CD8-positive, alpha-beta memory T cell (primary cell): Measurements from ENCODE around the gene SCARB1. TPM values are rescaled to one million over a fixed set of nuclear protein-coding genes. Genes with fewer than 3 reads are reported as not detected.
A peak's percentile ranks its signal among the peaks of the same experiment; 100 is the strongest.

Experiments used
- CTCF ChIA-PET: fragments of 350-600 bp; sonication (Branson Sonifier 250); formaldehyde crosslinking; loops from one replicate; lab custom pipeline; 2021; ENCODE audit warnings: antibody characterized with exemption; lab: Charles Lee
- POLR2A ChIA-PET: fragments of 350-600 bp; sonication (Branson Sonifier 250); formaldehyde crosslinking; loops from one replicate; lab custom pipeline; 2021; ENCODE audit warnings: antibody characterized with exemption; lab: Charles Lee
- DNase-seq, 5 donors: peaks; one replicate each; pipeline versions ENCODE4 v3.0.0 to v3.0.0-alpha.2; 2020 to 2022; ENCODE audit warnings: mixed read lengths in 1 of 5
- H3K27ac ChIP-seq: one replicate; pipeline ENCODE4 v1.7.0; 2013; ENCODE audit warnings: low read depth, mild to moderate bottlenecking, low read length, moderate library complexity
- H3K27me3 ChIP-seq: 2 replicates; pipeline ENCODE4 v1.7.0; 2013; ENCODE audit warnings: low read length, mild to moderate bottlenecking; ENCODE audit not compliant: insufficient read depth, poor library complexity, severe bottlenecking
- H3K36me3 ChIP-seq: 2 replicates; pipeline ENCODE4 v1.7.0; 2013; ENCODE audit warnings: mild to moderate bottlenecking, low read length, moderate library complexity; ENCODE audit not compliant: insufficient read depth
- H3K4me1 ChIP-seq: 2 replicates; pipeline ENCODE4 v1.7.0; 2013; ENCODE audit warnings: mild to moderate bottlenecking, low read length, moderate library complexity; ENCODE audit not compliant: insufficient read depth
- H3K4me3 ChIP-seq: 2 replicates; pipeline ENCODE4 v1.7.0; 2013; ENCODE audit warnings: mild to moderate bottlenecking, low read length
- H3K9me3 ChIP-seq: 2 replicates; pipeline ENCODE4 v1.7.0; 2013; ENCODE audit warnings: mild to moderate bottlenecking, low read length
- H3K27ac Mint-ChIP-seq, 8 donors: one replicate each; pipeline ENCODE4 v1.8.0; 2020 to 2021; ENCODE audit warnings: mixed read lengths in 8 of 8, mild to moderate bottlenecking in 6 of 8, inconsistent platforms in 3 of 8, moderate library complexity in 3 of 8
- H3K27me3 Mint-ChIP-seq, 2 donors: one replicate each; pipeline ENCODE4 v1.8.0; 2020 to 2021; ENCODE audit warnings: mixed read lengths in 2 of 2, mild to moderate bottlenecking in 1 of 2, moderate library complexity in 1 of 2
- H3K36me3 Mint-ChIP-seq, 3 donors: one replicate each; pipeline ENCODE4 v1.8.0; 2020 to 2021; ENCODE audit warnings: mixed read lengths in 3 of 3, inconsistent platforms in 1 of 3, mild to moderate bottlenecking in 1 of 3
- H3K4me1 Mint-ChIP-seq, 3 donors: one replicate each; pipeline ENCODE4 v1.8.0; 2020 to 2021; ENCODE audit warnings: mixed read lengths in 3 of 3, inconsistent platforms in 1 of 3, mild to moderate bottlenecking in 1 of 3
- H3K4me3 Mint-ChIP-seq, 7 donors: one replicate each; pipeline ENCODE4 v1.8.0; 2020 to 2021; ENCODE audit warnings: mixed read lengths in 7 of 7, mild to moderate bottlenecking in 6 of 7, moderate library complexity in 4 of 7, inconsistent platforms in 2 of 7
- H3K9me3 Mint-ChIP-seq, 5 donors: one replicate each; pipeline ENCODE4 v1.8.0; 2020 to 2022; ENCODE audit warnings: mixed read lengths in 5 of 5, mild to moderate bottlenecking in 3 of 5, moderate library complexity in 2 of 5, inconsistent platforms in 1 of 5
- polyA plus RNA-seq: library from polyadenylated mRNA; unstranded; fragments of 300-500 nt; fragmentation: Illumina TruSeq; gene quantifications from one replicate; pipeline ENCODE4 v1.2.3, GENCODE V29; 2021
- total RNA-seq, 2 experiments: library from RNA; stranded (reverse); gene quantifications; one replicate each; pipeline ENCODE4 v1.2.3, GENCODE V29; 2021

SCARB1 gene
- total and polyA plus RNA-seq, 3 experiments from 2014 or later = 3.6 to 21.6 (median 20.4) TPM

DNA sequence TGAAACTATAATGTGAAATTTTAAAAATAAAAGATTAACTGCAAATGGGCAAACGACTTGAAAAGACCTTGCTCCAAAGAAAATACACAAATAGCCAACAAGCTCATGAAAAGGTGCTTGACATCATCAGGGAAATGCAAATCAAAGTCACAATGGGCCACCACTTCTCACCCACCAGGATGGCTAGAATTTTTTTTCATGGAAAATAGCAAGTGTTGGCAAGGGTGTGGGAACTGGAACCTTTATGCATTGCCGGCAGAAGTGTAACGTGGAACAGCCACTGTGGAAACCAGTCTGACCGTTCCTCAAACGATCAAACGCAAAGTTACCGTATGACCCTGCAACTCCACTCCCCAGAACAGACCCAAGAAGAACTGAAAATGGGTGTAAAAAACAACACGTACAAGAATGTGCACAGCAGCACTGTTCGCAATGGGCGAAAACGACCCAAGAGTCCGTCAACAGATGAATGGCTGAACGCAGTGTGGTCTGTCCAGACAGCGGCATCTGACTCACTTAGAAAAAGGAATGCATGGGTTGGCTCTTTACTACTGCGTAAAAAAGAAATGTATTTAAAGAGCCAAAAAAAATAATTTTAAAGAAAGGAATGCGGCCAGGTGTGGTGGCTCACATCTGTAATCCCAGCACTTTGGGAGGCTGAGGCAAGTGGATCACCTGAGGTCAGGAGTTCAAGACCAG is 40.2 kb downstream of the SCARB1 start:
- H3K36me3 Mint-ChIP-seq = no peaks in the 10 kb centered on the region

GRCh38 chr12:124822218-124822617 is 41.4 kb downstream of the SCARB1 start:
- no peaks in the 10 kb centered on the region for H3K27me3 ChIP-seq
- H3K27ac ChIP-seq = no peak overlapping the region
- no peaks in the 10 kb centered on the region for H3K36me3 ChIP-seq
- no peak overlapping the region for H3K4me3 Mint-ChIP-seq
- POLR2A ChIA-PET = no interaction called here
- DNase-seq = no peak
- no peaks in the 10 kb centered on the region for H3K9me3 ChIP-seq
- no peaks in the 10 kb centered on the region for H3K27me3 Mint-ChIP-seq
- H3K4me1 Mint-ChIP-seq = no peaks in the 10 kb centered on the region
- no peak overlapping the region for H3K4me3 ChIP-seq
- no peak overlapping the region for H3K27ac Mint-ChIP-seq
- H3K36me3 Mint-ChIP-seq = no peaks in the 10 kb centered on the region
- CTCF ChIA-PET = no interaction called here
- no peaks in the 10 kb centered on the region for H3K4me1 ChIP-seq
- H3K9me3 Mint-ChIP-seq = no peaks in the 10 kb centered on the region

More for the DNA sequence above, 40.2 kb downstream of the SCARB1 start:
- Mint-ChIP-seq H3K27ac (no peak overlapping the region), H3K4me1 (no peaks in the 10 kb centered on the region), H3K27me3 (no peaks in the 10 kb centered on the region), H3K4me3 (no peak overlapping the region), H3K9me3 (no peaks in the 10 kb centered on the region)
- Histone ChIP-seq H3K4me1 (no peaks in the 10 kb centered on the region), H3K9me3 (no peaks in the 10 kb centered on the region), H3K27ac (no peak overlapping the region), H3K4me3 (no peak overlapping the region), H3K36me3 (no peaks in the 10 kb centered on the region), H3K27me3 (no peaks in the 10 kb centered on the region)
- ChIA-PET POLR2A (no interaction called here), CTCF (interaction anchor here (0.7 kb wide), 1 partner anchor 25 kb away, joined by 3 read pairs; no protein-coding TSS in a partner anchor)
- DNase-seq = no peak

GRCh38 chr12:124821252-124822200 is 42.1 kb downstream of the SCARB1 start:
- Histone ChIP-seq H3K36me3 (no peaks in the 10 kb centered on the region), H3K4me1 (no peaks in the 10 kb centered on the region), H3K4me3 (no peak overlapping the region), H3K9me3 (no peaks in the 10 kb centered on the region), H3K27ac (no peak overlapping the region), H3K27me3 (no peaks in the 10 kb centered on the region)
- H3K4me3 Mint-ChIP-seq = no peak overlapping the region
- CTCF ChIA-PET = no interaction called here
- no peaks in the 10 kb centered on the region for H3K9me3 Mint-ChIP-seq
- H3K36me3 Mint-ChIP-seq = no peaks in the 10 kb centered on the region
- POLR2A ChIA-PET = no interaction called here
- H3K4me1 Mint-ChIP-seq = no peaks in the 10 kb centered on the region
- no peak for DNase-seq
- H3K27ac Mint-ChIP-seq = no peak overlapping the region
- no peaks in the 10 kb centered on the region for H3K27me3 Mint-ChIP-seq

DNA sequence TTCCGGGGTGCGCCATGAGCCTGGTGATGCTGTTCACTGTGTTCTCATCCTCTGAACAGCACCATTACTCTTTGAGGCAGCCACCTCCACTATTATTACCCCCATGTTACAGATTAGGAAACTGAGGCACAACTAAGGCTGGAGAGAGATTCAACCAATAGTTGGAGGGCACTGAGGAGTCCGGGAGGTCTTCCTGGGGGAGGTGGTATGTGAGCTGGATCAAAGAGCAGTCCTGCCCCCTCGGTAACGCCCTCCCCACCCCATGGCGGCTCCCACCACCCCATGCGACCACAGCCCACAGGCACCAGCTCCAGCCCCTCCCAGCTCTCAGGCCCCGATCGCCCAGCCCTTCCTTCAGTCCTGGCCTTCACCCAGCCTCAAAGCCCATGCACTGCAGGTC is 43.5 kb downstream of the SCARB1 start:
- Mint-ChIP-seq H3K27ac (no peak overlapping the region), H3K27me3 (no peaks in the 10 kb centered on the region), H3K36me3 (no peaks in the 10 kb centered on the region), H3K9me3 (no peaks in the 10 kb centered on the region), H3K4me1 (no peaks in the 10 kb centered on the region), H3K4me3 (no peak overlapping the region)
- no peaks in the 10 kb centered on the region for H3K4me1 ChIP-seq
- POLR2A ChIA-PET = no interaction called here
- no peak overlapping the region for H3K4me3 ChIP-seq
- CTCF ChIA-PET = no interaction called here
- H3K9me3 ChIP-seq = no peaks in the 10 kb centered on the region
- H3K27ac ChIP-seq = no peak overlapping the region
- DNase-seq = no peak
- H3K36me3 ChIP-seq = no peaks in the 10 kb centered on the region
- H3K27me3 ChIP-seq = no peaks in the 10 kb centered on the region

DNA sequence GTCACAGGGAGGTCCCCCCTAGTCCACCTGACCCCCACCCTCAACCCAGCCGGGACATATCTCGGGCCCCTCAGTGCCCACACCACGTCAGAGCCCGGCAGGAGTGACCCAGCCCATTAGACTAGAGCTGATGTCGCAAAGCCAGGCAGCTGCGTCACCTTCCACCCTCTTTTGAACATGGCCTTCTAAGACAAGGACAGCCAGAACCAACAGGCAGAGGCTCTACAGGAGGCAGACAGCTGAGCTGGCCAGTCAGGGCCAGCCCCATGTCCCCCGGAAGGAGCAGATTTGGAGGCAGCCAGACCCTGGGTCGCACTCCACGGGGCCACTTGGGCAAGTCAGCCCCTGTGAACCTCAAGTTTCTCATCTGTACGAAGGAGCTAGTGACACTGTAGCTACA is 44.1 kb downstream of the SCARB1 start:
- POLR2A ChIA-PET = no interaction called here
- Mint-ChIP-seq H3K9me3 (no peaks in the 10 kb centered on the region), H3K27ac (no peak overlapping the region), H3K36me3 (no peaks in the 10 kb centered on the region), H3K4me3 (no peak overlapping the region), H3K27me3 (no peaks in the 10 kb centered on the region), H3K4me1 (no peaks in the 10 kb centered on the region)
- Histone ChIP-seq H3K9me3 (no peaks in the 10 kb centered on the region), H3K4me3 (no peak overlapping the region), H3K27ac (no peak overlapping the region), H3K4me1 (no peaks in the 10 kb centered on the region), H3K27me3 (no peaks in the 10 kb centered on the region), H3K36me3 (no peaks in the 10 kb centered on the region)
- CTCF ChIA-PET = no interaction called here
- DNase-seq = no peak

- H3K4me1 Mint-ChIP-seq = no peaks in the 10 kb centered on the region
- no peak for DNase-seq
- no peak overlapping the region for H3K4me3 ChIP-seq
- no peak overlapping the region for H3K27ac Mint-ChIP-seq
- H3K4me1 ChIP-seq = no peaks in the 10 kb centered on the region
- no peaks in the 10 kb centered on the region for H3K36me3 Mint-ChIP-seq
- no peaks in the 10 kb centered on the region for H3K9me3 ChIP-seq
- ChIA-PET CTCF (no interaction called here), POLR2A (no interaction called here)
- no peaks in the 10 kb centered on the region for H3K27me3 Mint-ChIP-seq
- no peaks in the 10 kb centered on the region for H3K36me3 ChIP-seq
- H3K9me3 Mint-ChIP-seq = no peaks in the 10 kb centered on the region
- H3K27ac ChIP-seq = no peak overlapping the region
- peak overlapping the region in 1 of 7 donors; percentile 44 for H3K4me3 Mint-ChIP-seq
- no peaks in the 10 kb centered on the region for H3K27me3 ChIP-seq
Observed at GRCh38 chr12:124819080-124819479, 44.6 kb downstream of the SCARB1 start.

DNA sequence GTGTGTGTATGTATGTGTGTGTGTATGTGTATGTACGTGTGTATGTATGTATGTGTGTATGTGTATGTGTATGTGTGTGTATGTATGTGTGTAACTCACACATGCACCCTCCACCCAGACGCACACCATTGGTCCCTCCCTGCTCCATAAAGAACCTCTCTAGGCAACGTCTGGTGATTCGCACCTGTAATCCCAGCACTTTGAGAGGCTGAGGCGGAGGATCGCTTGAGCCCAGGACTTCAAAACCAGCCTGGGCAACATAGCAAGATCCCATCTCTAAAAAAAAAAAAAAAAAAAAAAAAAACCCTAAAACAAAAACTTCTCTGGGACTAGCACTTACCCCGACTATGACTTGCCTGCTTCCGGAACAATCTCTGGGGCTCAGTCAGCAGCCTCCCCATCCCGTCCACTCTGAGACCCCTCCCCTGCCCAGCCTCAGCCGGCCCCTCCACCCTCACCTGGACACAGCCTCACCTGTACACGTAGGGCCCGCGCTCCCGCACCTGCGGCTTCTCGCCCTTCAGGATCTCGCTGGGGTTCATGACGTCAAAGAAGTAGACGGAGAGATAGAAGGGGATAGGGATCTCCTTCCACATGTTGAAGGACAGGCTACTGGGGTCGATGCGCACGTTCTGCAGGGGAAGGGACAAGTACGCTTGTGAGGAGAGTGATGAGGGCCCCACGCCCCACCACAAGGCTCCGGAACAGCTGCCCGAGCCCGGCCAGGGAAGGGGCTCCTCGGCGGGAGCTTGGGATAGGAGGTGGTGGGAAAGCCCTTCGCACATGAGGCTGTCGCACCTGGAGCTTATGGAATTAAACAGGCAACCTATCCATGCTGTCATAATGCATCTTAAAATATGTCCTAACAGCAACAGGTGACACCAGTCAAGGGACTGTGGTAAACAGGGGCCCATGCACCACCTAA is 46.3 kb downstream of the SCARB1 start:
- Histone ChIP-seq H3K4me1 (no peaks in the 10 kb centered on the region), H3K9me3 (no peaks in the 10 kb centered on the region), H3K4me3 (no peak overlapping the region), H3K27ac (no peak overlapping the region), H3K27me3 (no peaks in the 10 kb centered on the region), H3K36me3 (no peaks in the 10 kb centered on the region)
- no peak overlapping the region for H3K4me3 Mint-ChIP-seq
- peaks cover 0 to 6% (median 6%) of the 10 kb centered on the region in 3 donors for H3K36me3 Mint-ChIP-seq
- H3K4me1 Mint-ChIP-seq = no peaks in the 10 kb centered on the region
- POLR2A ChIA-PET = no interaction called here
- no peak for DNase-seq
- H3K27me3 Mint-ChIP-seq = no peaks in the 10 kb centered on the region
- H3K27ac Mint-ChIP-seq = no peak overlapping the region
- H3K9me3 Mint-ChIP-seq = no peaks in the 10 kb centered on the region
- CTCF ChIA-PET = no interaction called here
